OCI-LY3 (cell line): ENCODE measurements around the gene APBA1.

Experiments
- EZH2phosphoT487 ChIP-seq: fragments of 200-600 bp; shearing (Covaris generic); IDR thresholded peaks from 2 replicates; pipeline ENCODE4 v1.6.1; 2018; ENCODE audit warnings: antibody characterized with exemption, mixed run types, low read depth
- TF ChIP-seq, protein P1 (sequence below): fragments of 200-600, 300-600 bp; sonication (generic); IDR thresholded peaks from 2 replicates; pipeline ENCODE4 v1.5.1; 2014; ENCODE audit warnings: antibody characterized with exemption, low read length, low read depth

DNA sequence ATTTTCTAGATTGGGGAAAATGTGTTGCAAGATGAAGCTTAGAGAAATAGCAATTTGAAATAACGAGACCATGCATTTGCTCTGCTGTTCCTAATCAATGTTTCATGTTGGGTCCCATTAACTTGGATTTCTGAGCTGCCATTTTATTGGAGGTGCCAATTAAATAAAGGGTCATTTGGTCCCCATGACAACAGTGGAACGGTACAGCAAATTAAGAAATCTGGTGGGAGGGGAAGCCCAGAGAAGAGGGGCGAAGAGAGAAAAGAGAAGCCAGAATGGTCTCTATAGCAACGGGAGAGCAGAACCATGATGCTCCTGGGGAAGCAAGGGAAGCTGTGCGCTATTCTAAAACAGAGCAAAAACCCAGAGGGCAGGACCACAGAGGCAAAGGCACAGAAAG, 226.9 kb downstream of the APBA1 start:
- TF ChIP-seq EZH2phosphoT487 = no peak
- TF ChIP-seq, protein P1, sequence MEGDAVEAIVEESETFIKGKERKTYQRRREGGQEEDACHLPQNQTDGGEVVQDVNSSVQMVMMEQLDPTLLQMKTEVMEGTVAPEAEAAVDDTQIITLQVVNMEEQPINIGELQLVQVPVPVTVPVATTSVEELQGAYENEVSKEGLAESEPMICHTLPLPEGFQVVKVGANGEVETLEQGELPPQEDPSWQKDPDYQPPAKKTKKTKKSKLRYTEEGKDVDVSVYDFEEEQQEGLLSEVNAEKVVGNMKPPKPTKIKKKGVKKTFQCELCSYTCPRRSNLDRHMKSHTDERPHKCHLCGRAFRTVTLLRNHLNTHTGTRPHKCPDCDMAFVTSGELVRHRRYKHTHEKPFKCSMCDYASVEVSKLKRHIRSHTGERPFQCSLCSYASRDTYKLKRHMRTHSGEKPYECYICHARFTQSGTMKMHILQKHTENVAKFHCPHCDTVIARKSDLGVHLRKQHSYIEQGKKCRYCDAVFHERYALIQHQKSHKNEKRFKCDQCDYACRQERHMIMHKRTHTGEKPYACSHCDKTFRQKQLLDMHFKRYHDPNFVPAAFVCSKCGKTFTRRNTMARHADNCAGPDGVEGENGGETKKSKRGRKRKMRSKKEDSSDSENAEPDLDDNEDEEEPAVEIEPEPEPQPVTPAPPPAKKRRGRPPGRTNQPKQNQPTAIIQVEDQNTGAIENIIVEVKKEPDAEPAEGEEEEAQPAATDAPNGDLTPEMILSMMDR = no peak
